H9 (cell line): ENCODE measurements around the gene JARID2. TPM values are rescaled to one million over a fixed set of nuclear protein-coding genes. Genes with fewer than 3 reads are reported as not detected.

Experiments
- DNase-seq: peaks from one replicate; pipeline ENCODE4 v3.0.0-alpha.2; 2017
- H2AFZ ChIP-seq: one replicate; pipeline ENCODE4 v1.6.1; 2013; ENCODE audit warnings: mild to moderate bottlenecking, low read length, control low read depth, moderate library complexity
- H2AK5ac ChIP-seq: 2 replicates; pipeline ENCODE4 v1.6.1; 2013; ENCODE audit warnings: low read length, control low read depth, mixed read lengths; ENCODE audit not compliant: insufficient read length
- H2BK120ac ChIP-seq: one replicate; pipeline ENCODE4 v1.6.1; 2013; ENCODE audit warnings: low read depth, mild to moderate bottlenecking, low read length, control low read depth, inconsistent platforms; ENCODE audit not compliant: poor library complexity, severe bottlenecking
- H2BK12ac ChIP-seq: 2 replicates; pipeline ENCODE4 v1.6.1; 2013; ENCODE audit warnings: low read length, control low read depth, mixed read lengths, low read depth; ENCODE audit not compliant: insufficient read length
- H2BK15ac ChIP-seq: 2 replicates; pipeline ENCODE4 v1.6.1; 2013; ENCODE audit warnings: low read depth, low read length, control low read depth
- H2BK20ac ChIP-seq: one replicate; pipeline ENCODE4 v1.6.1; 2013; ENCODE audit warnings: low read depth, mild to moderate bottlenecking, low read length, control low read depth, inconsistent platforms; ENCODE audit not compliant: poor library complexity, severe bottlenecking
- H2BK5ac ChIP-seq: 2 replicates; pipeline ENCODE4 v1.6.1; 2013; ENCODE audit warnings: low read length, control low read depth, mixed read lengths; ENCODE audit not compliant: insufficient read length
- H3K14ac ChIP-seq: 2 replicates; pipeline ENCODE4 v1.6.1; 2013; ENCODE audit warnings: low read length, control low read depth; ENCODE audit not compliant: insufficient read depth
- H3K18ac ChIP-seq: 2 replicates; pipeline ENCODE4 v1.6.1; 2013; ENCODE audit warnings: low read depth, mild to moderate bottlenecking, mixed read lengths, low read length, control low read depth; ENCODE audit not compliant: insufficient read length
- H3K23ac ChIP-seq: 2 replicates; pipeline ENCODE4 v1.6.1; 2013; ENCODE audit warnings: low read length, control low read depth, mixed read lengths, low read depth; ENCODE audit not compliant: insufficient read length
- H3K23me2 ChIP-seq: 2 replicates; pipeline ENCODE4 v1.6.1; 2013; ENCODE audit warnings: low read depth, mild to moderate bottlenecking, mixed read lengths, low read length, control low read depth; ENCODE audit not compliant: insufficient read length, poor library complexity, severe bottlenecking
- H3K27ac ChIP-seq: 2 replicates; pipeline ENCODE4 v1.5.1; 2013; ENCODE audit warnings: low read length, control low read depth, mixed read lengths, low read depth; ENCODE audit not compliant: insufficient read length
- H3K27me3 ChIP-seq: 2 replicates; pipeline ENCODE4 v1.6.1; 2013; ENCODE audit warnings: low read length, control low read depth, inconsistent platforms; ENCODE audit not compliant: insufficient read depth
- H3K4ac ChIP-seq: 2 replicates; pipeline ENCODE4 v1.6.1; 2013; ENCODE audit warnings: low read depth, mild to moderate bottlenecking, control low read depth, inconsistent platforms, low read length, moderate library complexity
- H3K4me1 ChIP-seq: 2 replicates; pipeline ENCODE4 v1.6.1; 2013; ENCODE audit warnings: low read length, control low read depth, inconsistent platforms; ENCODE audit not compliant: insufficient read depth
- H3K4me2 ChIP-seq: 2 replicates; pipeline ENCODE4 v1.6.1; 2013; ENCODE audit warnings: low read length, control low read depth, mixed read lengths; ENCODE audit not compliant: insufficient read length, insufficient read depth
- H3K56ac ChIP-seq: 2 replicates; pipeline ENCODE4 v1.6.1; 2013; ENCODE audit warnings: low read depth, mild to moderate bottlenecking, mixed read lengths, low read length, control low read depth; ENCODE audit not compliant: insufficient read length
- H3K79me1 ChIP-seq: 2 replicates; pipeline ENCODE4 v1.6.1; 2013; ENCODE audit warnings: low read depth, mild to moderate bottlenecking, moderate library complexity, low read length, control low read depth, inconsistent platforms; ENCODE audit not compliant: insufficient read depth, poor library complexity, severe bottlenecking
- H3K79me2 ChIP-seq: 2 replicates; pipeline ENCODE4 v1.6.1; 2013; ENCODE audit warnings: low read length, control low read depth, inconsistent platforms; ENCODE audit not compliant: insufficient read depth
- H3K9ac ChIP-seq: 2 replicates; pipeline ENCODE4 v1.6.1; 2013; ENCODE audit warnings: low read length, control low read depth, mixed read lengths; ENCODE audit not compliant: insufficient read length; ENCODE audit errors: extremely low read depth
- H3K9me3 ChIP-seq: one replicate; pipeline ENCODE4 v1.6.1; 2013; ENCODE audit warnings: low read depth, low read length, inconsistent platforms; ENCODE audit not compliant: control insufficient read depth
- H3T11ph ChIP-seq: one replicate; pipeline ENCODE4 v1.6.1; 2013; ENCODE audit warnings: mild to moderate bottlenecking, low read length, control low read depth, inconsistent platforms
- H4K20me1 ChIP-seq: one replicate; pipeline ENCODE4 v1.6.1; 2013; ENCODE audit not compliant: control insufficient read depth, insufficient read length, insufficient read depth
- H4K5ac ChIP-seq: 2 replicates; pipeline ENCODE4 v1.6.1; 2013; ENCODE audit warnings: low read depth, mild to moderate bottlenecking, mixed read lengths, low read length, control low read depth; ENCODE audit not compliant: insufficient read length
- H4K8ac ChIP-seq: replicated peaks from 2 replicates; pipeline ENCODE4 v1.6.1; 2013; ENCODE audit warnings: low read length, control low read depth, mixed read lengths, low read depth; ENCODE audit not compliant: insufficient read length
- H4K91ac ChIP-seq: 2 replicates; pipeline ENCODE4 v1.6.1; 2013; ENCODE audit warnings: low read depth, mild to moderate bottlenecking, moderate library complexity, mixed read lengths, low read length, control low read depth; ENCODE audit not compliant: insufficient read length
- H3K27ac Mint-ChIP-seq, 3 experiments: 2 replicates in 2 of 3; 3 replicates in 1 of 3; pipeline ENCODE4 v1.8.0; 2020 to 2021; ENCODE audit warnings: mixed read lengths in 3 of 3, mild to moderate bottlenecking in 1 of 3, moderate library complexity in 1 of 3
- H3K27me3 Mint-ChIP-seq: 2 replicates; pipeline ENCODE4 v1.8.0; 2021; ENCODE audit warnings: low read depth, mild to moderate bottlenecking, moderate library complexity, mixed read lengths
- H3K36me3 Mint-ChIP-seq, 3 experiments: 2 replicates in 2 of 3; 3 replicates in 1 of 3; pipeline ENCODE4 v1.8.0; 2020 to 2021; ENCODE audit warnings: low read depth in 3 of 3, mixed read lengths in 3 of 3; ENCODE audit not compliant: insufficient read depth in 1 of 3
- H3K4me1 Mint-ChIP-seq, 2 experiments: 2 replicates each; pipeline ENCODE4 v1.8.0; 2020; ENCODE audit warnings: mixed read lengths in 2 of 2
- H3K4me3 Mint-ChIP-seq, 2 experiments: 2 replicates in 1 of 2; 3 replicates in 1 of 2; pipeline ENCODE4 v1.8.0; 2020 to 2021; ENCODE audit warnings: mild to moderate bottlenecking in 2 of 2, mixed read lengths in 2 of 2, moderate library complexity in 1 of 2
- H3K9me3 Mint-ChIP-seq, 2 experiments: 2 replicates in 1 of 2; 3 replicates in 1 of 2; pipeline ENCODE4 v1.8.0; 2020; ENCODE audit warnings: mild to moderate bottlenecking in 2 of 2, mixed read lengths in 2 of 2, moderate library complexity in 1 of 2
- WGBS: extraction: QIAGEN DNeasy Blood & Tissue Kit; methylation state at CpG from one replicate; pipeline ENCODE4 v1.1.7; 2013; ENCODE audit warnings: missing lambda C conversion rate, low lambda C conversion rate, mixed read lengths; ENCODE audit not compliant: insufficient read length; ENCODE audit errors: extremely low coverage; 5-methylcytosine and 5-hydroxymethylcytosine counted together
- total RNA-seq: library from RNA; stranded (reverse); gene quantifications from 2 replicates; pipeline ENCODE4 v1.2.1, GENCODE V29; 2021
- TF ChIP-seq, protein P1 (sequence below): fragments of 200-600 bp; sonication (generic); conservative IDR thresholded peaks from 3 replicates; pipeline ENCODE4 v1.8.0; 2021; ENCODE audit warnings: antibody characterized with exemption, mild to moderate bottlenecking

The JARID2 gene
- total RNA-seq, 1 experiment from 2014 or later = 174 TPM

DNA sequence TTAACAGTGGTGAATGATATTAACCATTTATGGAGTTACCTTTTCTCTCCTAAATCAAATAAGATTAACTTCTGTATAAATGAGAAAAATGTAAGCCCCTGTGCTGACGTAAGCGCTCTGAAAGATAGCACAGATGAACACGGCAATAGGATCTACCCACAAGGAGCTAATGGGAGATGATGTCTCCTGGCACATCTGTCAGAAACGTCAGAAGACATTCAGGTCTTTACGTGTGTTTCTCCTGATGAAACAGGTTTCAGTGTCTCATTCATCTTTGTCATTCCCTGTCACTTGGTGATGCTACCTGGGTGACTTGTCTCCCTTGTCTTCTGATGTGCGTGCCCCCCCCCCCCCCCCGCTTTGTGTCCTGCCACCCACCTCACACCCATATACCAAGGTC is 227.3 kb downstream of the JARID2 start:
- no peak overlapping the region for H2BK12ac ChIP-seq
- no peak overlapping the region; a peak in 1 of 7 replicates for H3K27ac Mint-ChIP-seq
- no peak overlapping the region for H3K14ac ChIP-seq
- no peak overlapping the region for H2BK120ac ChIP-seq
- H3K4me3 Mint-ChIP-seq = no peak overlapping the region
- no peak overlapping the region for H3K56ac ChIP-seq
- no peak overlapping the region for H4K91ac ChIP-seq
- H3K4me1 ChIP-seq = peaks cover 5% of the 10 kb centered on the region
- TF ChIP-seq, protein P1, sequence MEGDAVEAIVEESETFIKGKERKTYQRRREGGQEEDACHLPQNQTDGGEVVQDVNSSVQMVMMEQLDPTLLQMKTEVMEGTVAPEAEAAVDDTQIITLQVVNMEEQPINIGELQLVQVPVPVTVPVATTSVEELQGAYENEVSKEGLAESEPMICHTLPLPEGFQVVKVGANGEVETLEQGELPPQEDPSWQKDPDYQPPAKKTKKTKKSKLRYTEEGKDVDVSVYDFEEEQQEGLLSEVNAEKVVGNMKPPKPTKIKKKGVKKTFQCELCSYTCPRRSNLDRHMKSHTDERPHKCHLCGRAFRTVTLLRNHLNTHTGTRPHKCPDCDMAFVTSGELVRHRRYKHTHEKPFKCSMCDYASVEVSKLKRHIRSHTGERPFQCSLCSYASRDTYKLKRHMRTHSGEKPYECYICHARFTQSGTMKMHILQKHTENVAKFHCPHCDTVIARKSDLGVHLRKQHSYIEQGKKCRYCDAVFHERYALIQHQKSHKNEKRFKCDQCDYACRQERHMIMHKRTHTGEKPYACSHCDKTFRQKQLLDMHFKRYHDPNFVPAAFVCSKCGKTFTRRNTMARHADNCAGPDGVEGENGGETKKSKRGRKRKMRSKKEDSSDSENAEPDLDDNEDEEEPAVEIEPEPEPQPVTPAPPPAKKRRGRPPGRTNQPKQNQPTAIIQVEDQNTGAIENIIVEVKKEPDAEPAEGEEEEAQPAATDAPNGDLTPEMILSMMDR = no peak
- no peak overlapping the region for H3K9ac ChIP-seq
- peaks cover 23 to 52% (median 26%) of the 10 kb centered on the region in 3 experiments; a peak in 6 of 7 replicates for H3K36me3 Mint-ChIP-seq
- H2BK20ac ChIP-seq = no peak overlapping the region
- H2AFZ ChIP-seq = no peak overlapping the region
- no peak overlapping the region for H3K4me2 ChIP-seq
- H4K5ac ChIP-seq = no peak overlapping the region
- H3K27ac ChIP-seq = no peak overlapping the region
- H3K23me2 ChIP-seq = no peaks in the 10 kb centered on the region
- no peak for DNase-seq
- H3K79me2 ChIP-seq = peaks cover 52% of the 10 kb centered on the region; the same call in 1 of the 2 replicates
- H2BK5ac ChIP-seq = no peak overlapping the region
- no peak overlapping the region for H3K23ac ChIP-seq
- no peak overlapping the region for H3K4ac ChIP-seq
- no peaks in the 10 kb centered on the region for H3K27me3 ChIP-seq
- H2BK15ac ChIP-seq = no peak overlapping the region
- H3K27me3 Mint-ChIP-seq = no peaks in the 10 kb centered on the region
- peaks cover 6% of the 10 kb centered on the region for H3K79me1 ChIP-seq
- H2AK5ac ChIP-seq = no peak overlapping the region
- H4K8ac ChIP-seq = no peak overlapping the region
- H3K9me3 ChIP-seq = no peaks in the 10 kb centered on the region
- no CpG with 5 or more reads among the region's 7 CpGs for WGBS
- no peak overlapping the region for H3K18ac ChIP-seq
- H3K9me3 Mint-ChIP-seq = no peaks in the 10 kb centered on the region
- peaks cover 31 to 38% of the 10 kb centered on the region in 2 experiments for H3K4me1 Mint-ChIP-seq
- no peak overlapping the region for H3T11ph ChIP-seq
- H4K20me1 ChIP-seq = no peaks in the 10 kb centered on the region
